ENCODE results near the gene EIF4G3. TPM values are rescaled to one million over a fixed set of nuclear protein-coding genes. Genes with fewer than 3 reads are reported as not detected.
A peak's percentile ranks its signal among the peaks of the same experiment; 100 is the strongest.

Gene EIF4G3
- total RNA-seq, 1 experiment from 2014 or later: 87.6 TPM

DNA sequence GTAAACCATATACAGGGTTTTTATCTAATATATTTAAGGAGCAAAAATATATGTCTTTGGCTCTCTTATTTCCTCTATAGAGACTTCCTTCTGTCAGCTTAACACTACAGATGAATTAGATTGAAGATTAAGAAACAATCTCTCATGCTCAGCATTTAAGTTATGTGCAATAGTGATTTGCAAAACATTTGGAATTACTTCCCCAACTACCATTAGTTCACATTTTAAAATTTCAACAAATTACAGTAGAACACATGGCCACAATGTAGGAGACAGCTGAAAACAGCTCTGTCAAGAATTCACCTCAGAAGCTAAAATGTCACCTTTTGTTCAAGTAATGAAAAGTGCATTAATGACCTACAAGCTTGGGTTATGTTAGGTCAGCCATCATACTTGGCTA lies 177.9 kb downstream of the EIF4G3 start:
- Mint-ChIP-seq H3K36me3 (ENCODE audit: insufficient read depth, unreplicated experiment) (peaks cover 23% of the 10 kb centered on the region), H3K4me1 (ENCODE audit: insufficient read depth, unreplicated experiment) (no peaks in the 10 kb centered on the region), H3K9me3 (ENCODE audit: unreplicated experiment) (no peaks in the 10 kb centered on the region), H3K27me3 (ENCODE audit: insufficient read depth, unreplicated experiment) (no peaks in the 10 kb centered on the region), H3K4me3 (ENCODE audit: unreplicated experiment) (no peak overlapping the region), H3K27ac (ENCODE audit: low read depth, unreplicated experiment) (no peak overlapping the region)
- BruUV-seq (replicated peaks): no TSS peak
- TF ChIP-seq, protein P1, sequence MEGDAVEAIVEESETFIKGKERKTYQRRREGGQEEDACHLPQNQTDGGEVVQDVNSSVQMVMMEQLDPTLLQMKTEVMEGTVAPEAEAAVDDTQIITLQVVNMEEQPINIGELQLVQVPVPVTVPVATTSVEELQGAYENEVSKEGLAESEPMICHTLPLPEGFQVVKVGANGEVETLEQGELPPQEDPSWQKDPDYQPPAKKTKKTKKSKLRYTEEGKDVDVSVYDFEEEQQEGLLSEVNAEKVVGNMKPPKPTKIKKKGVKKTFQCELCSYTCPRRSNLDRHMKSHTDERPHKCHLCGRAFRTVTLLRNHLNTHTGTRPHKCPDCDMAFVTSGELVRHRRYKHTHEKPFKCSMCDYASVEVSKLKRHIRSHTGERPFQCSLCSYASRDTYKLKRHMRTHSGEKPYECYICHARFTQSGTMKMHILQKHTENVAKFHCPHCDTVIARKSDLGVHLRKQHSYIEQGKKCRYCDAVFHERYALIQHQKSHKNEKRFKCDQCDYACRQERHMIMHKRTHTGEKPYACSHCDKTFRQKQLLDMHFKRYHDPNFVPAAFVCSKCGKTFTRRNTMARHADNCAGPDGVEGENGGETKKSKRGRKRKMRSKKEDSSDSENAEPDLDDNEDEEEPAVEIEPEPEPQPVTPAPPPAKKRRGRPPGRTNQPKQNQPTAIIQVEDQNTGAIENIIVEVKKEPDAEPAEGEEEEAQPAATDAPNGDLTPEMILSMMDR (IDR thresholded peaks at IDR 0.05; ENCODE audit: unreplicated experiment): no peak
- intact Hi-C loops (cut with micrococcal nuclease): no loop called here
- no peak for DNase-seq (ENCODE audit: unreplicated experiment)
- ChIA-PET CTCF (interaction anchor here (0.6 to 1.0 kb wide), 5 partner anchors 9 to 297 kb away, joined by 3 read pairs; no protein-coding TSS in a partner anchor), POLR2A (interaction anchor here (0.7 to 1.0 kb wide), 2 partner anchors 11 to 201 kb away, joined by 3 read pairs; no protein-coding TSS in a partner anchor)

DNA sequence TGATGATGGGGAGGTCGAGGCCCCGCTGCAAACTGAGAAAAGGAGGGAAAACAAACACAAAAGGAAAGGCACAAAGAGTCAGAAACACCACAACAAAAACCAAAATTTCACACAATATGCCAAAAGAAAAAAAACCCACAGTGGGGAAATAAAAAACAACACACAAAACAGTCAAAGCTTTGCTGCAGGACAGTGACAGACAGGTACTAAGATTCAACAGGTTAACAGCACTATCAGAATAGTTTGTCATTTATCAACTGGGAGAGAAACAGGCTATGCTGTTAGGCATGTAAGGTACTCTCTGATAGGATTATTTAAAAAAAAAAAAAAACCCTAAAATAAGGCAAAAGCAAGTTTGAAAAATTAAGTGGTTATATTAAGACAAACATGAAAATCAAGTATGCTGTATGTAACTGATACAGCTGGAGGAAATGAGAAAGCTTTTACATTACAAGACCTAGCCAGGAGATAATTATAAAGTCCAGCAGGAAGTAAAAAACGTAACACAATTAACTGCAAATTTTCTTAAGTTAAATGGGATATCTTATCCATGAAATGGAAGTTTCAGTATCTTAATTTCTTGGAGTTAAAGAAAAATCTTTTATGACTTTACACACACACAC lies 179.0 kb downstream of the EIF4G3 start:
- Mint-ChIP-seq H3K27me3 (ENCODE audit: insufficient read depth, unreplicated experiment) (no peaks in the 10 kb centered on the region), H3K4me3 (ENCODE audit: unreplicated experiment) (no peak overlapping the region), H3K4me1 (ENCODE audit: insufficient read depth, unreplicated experiment) (no peaks in the 10 kb centered on the region), H3K9me3 (ENCODE audit: unreplicated experiment) (no peaks in the 10 kb centered on the region), H3K36me3 (ENCODE audit: insufficient read depth, unreplicated experiment) (peaks cover 16% of the 10 kb centered on the region), H3K27ac (ENCODE audit: low read depth, unreplicated experiment) (peak overlapping the region; percentile 8)
- TF ChIP-seq, protein P1 (IDR thresholded peaks at IDR 0.05; ENCODE audit: unreplicated experiment): no peak
- POLR2A ChIA-PET: interaction anchor here (0.7 to 1.1 kb wide), 2 partner anchors 11 to 12 kb away, joined by 3 to 4 read pairs; no protein-coding TSS in a partner anchor
- CTCF ChIA-PET: interaction anchor here (0.7 to 0.8 kb wide), 2 partner anchors 8 to 16 kb away, joined by 3 to 4 read pairs; no protein-coding TSS in a partner anchor
- no peak for DNase-seq (ENCODE audit: unreplicated experiment)
- intact Hi-C loops (cut with micrococcal nuclease): no loop called here
- BruUV-seq (replicated peaks): no TSS peak

DNA sequence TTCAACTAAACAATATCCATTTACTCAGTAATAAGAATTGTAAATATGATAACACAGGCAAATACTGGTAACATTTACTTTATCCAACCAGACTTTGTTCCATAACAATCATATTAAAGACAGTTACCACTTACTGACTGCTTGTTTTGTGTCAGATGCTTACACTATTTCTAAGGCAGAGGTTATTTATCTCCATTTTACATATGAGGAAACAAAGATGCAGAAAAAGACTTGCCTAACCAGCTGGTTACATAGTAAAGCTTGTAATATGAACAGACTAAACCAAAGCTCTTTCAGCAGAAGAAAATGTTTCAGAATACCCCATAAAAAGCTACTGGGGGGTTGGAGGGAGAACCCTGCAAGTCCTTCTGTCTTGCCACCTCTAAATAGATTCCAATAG lies 180.1 kb downstream of the EIF4G3 start:
- POLR2A ChIA-PET: interaction anchor here (1.0 kb wide), 1 partner anchor 26 kb away, joined by 3 read pairs; no protein-coding TSS in a partner anchor
- no peak for DNase-seq (ENCODE audit: unreplicated experiment)
- H3K36me3 Mint-ChIP-seq (ENCODE audit: insufficient read depth, unreplicated experiment): peaks cover 9% of the 10 kb centered on the region
- no peaks in the 10 kb centered on the region for H3K9me3 Mint-ChIP-seq (ENCODE audit: unreplicated experiment)
- intact Hi-C loops (cut with micrococcal nuclease): no loop called here
- H3K4me3 Mint-ChIP-seq (ENCODE audit: unreplicated experiment): no peak overlapping the region
- TF ChIP-seq, protein P1 (IDR thresholded peaks at IDR 0.05; ENCODE audit: unreplicated experiment): no peak
- no peaks in the 10 kb centered on the region for H3K27me3 Mint-ChIP-seq (ENCODE audit: insufficient read depth, unreplicated experiment)
- no peak overlapping the region for H3K27ac Mint-ChIP-seq (ENCODE audit: low read depth, unreplicated experiment)
- CTCF ChIA-PET: no interaction called here
- no TSS peak for BruUV-seq (replicated peaks)
- H3K4me1 Mint-ChIP-seq (ENCODE audit: insufficient read depth, unreplicated experiment): peaks cover 11% of the 10 kb centered on the region

DNA sequence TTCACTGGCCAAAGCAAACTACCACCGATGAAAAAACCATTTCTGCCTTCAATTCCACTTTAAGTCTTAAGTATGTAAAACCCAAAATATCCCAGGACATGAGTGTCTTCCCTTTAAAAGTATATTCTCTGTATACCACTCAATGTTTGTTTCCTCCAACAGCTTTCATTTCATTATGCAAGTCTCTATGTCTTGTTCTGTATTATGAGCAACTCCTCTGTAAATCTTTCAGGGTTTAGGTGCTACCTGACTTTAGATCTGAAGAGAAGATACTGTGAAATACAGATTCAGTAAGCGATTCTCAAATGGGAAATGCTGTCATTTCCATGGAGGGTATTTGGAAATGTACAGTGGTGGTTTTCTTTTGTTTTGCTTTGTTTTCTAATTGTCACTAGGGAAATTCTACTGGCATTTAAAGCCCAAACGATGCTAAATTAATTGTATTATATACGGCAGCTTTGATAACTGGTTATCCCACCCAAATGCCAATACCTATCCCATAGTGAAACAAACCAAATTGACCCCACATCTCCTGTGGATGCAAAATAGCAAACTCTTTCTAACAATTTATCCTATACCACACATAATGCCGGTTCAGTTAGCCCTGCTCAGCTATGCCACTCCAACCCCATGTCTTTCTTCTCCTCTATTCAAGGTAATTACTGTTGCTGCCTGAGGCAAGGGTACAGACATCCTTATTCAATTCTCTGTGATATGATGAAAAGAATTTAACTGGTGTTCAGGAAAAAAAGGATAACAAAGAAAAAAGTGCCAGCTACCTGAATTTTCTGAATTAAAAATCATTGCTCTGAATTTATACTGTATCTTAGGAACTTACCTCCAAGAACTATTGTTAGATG lies 182.8 kb downstream of the EIF4G3 start:
- intact Hi-C loops (cut with micrococcal nuclease): no loop called here
- Mint-ChIP-seq H3K27ac (ENCODE audit: low read depth, unreplicated experiment) (peak overlapping the region; percentile 9), H3K27me3 (ENCODE audit: insufficient read depth, unreplicated experiment) (no peaks in the 10 kb centered on the region), H3K36me3 (ENCODE audit: insufficient read depth, unreplicated experiment) (peaks cover 11% of the 10 kb centered on the region), H3K4me1 (ENCODE audit: insufficient read depth, unreplicated experiment) (peaks cover 12% of the 10 kb centered on the region), H3K4me3 (ENCODE audit: unreplicated experiment) (no peak overlapping the region), H3K9me3 (ENCODE audit: unreplicated experiment) (no peaks in the 10 kb centered on the region)
- CTCF ChIA-PET: interaction anchor here (1.0 kb wide), 1 partner anchor 201 kb away, joined by 3 read pairs; no protein-coding TSS in a partner anchor
- POLR2A ChIA-PET: interaction anchor here (0.7 to 1.3 kb wide), 3 partner anchors 14 to 208 kb away, joined by 3 read pairs; no protein-coding TSS in a partner anchor
- TF ChIP-seq, protein P1 (IDR thresholded peaks at IDR 0.05; ENCODE audit: unreplicated experiment): no peak
- BruUV-seq (replicated peaks): no TSS peak
- DNase-seq (ENCODE audit: unreplicated experiment): no peak

Data from MCF 10A (cell line).